Tongue (tissue), 2 donors: ENCODE data around the gene PTPN6. TPM values are rescaled to one million over a fixed set of nuclear protein-coding genes. Genes with fewer than 3 reads are reported as not detected.
A peak's percentile ranks its signal among the peaks of the same experiment; 100 is the strongest.
"Not testable (repeated sequence)": the region's sequence is repeated elsewhere in the genome, so short reads cannot be mapped to it uniquely, and the experiment has no call there.

ENCODE experiments used
- DNase-seq: peaks from one replicate; pipeline ENCODE4 v3.0.0-alpha.2; 2015
- total RNA-seq: library from RNA; depleted of rRNA; stranded (reverse); fragments of >200 nt; gene quantifications from one replicate; pipeline ENCODE4 v1.2.3, GENCODE V29; 2014

PTPN6 gene
- 11.4 TPM for total RNA-seq

- DNase-seq = no peak
Observed at GRCh38 chr12:6950811-6951540, at the start of gene PTPN6. PTPN6 (plus strand) TSS chr12:6951356; CDS start chr12:6951513, 157 bp downstream.

- DNase-seq = no peak
Observed at GRCh38 chr12:6902448-6902847, 48.7 kb upstream of the PTPN6 start.

GRCh38 chr12:6903722-6904121, 47.4 kb upstream of the PTPN6 start:
- DNase-seq = no peak

GRCh38 chr12:6904280-6905276, 46.6 kb upstream of the PTPN6 start, which contains the start of gene LRRC23:
LRRC23 (plus strand) TSS chr12:6904822; CDS start chr12:6905634, 812 bp downstream.
- DNase-seq = peak; percentile 99

GRCh38 chr12:6905414-6906040, 45.6 kb upstream of the PTPN6 start:
- DNase-seq = no peak

- DNase-seq = not testable (repeated sequence)
Observed at GRCh38 chr12:6908141-6908540, 43.0 kb upstream of the PTPN6 start.

GRCh38 chr12:6909421-6910145, 41.6 kb upstream of the PTPN6 start:
- no peak for DNase-seq

GRCh38 chr12:6912164-6912935, 38.8 kb upstream of the PTPN6 start:
- DNase-seq = no peak

- DNase-seq = peak; percentile 73
Observed at GRCh38 chr12:6914246-6914946, 36.8 kb upstream of the PTPN6 start, which contains the start of gene ENO2. ENO2 (plus strand) TSS chr12:6914580; CDS start chr12:6915833, 1,253 bp downstream.

GRCh38 chr12:6914947-6915788, 36.0 kb upstream of the PTPN6 start:
- DNase-seq = no peak

- DNase-seq = no peak
Observed at GRCh38 chr12:6915789-6916285, 35.3 kb upstream of the PTPN6 start.

GRCh38 chr12:6916426-6917200, 34.5 kb upstream of the PTPN6 start:
- DNase-seq = no peak

- DNase-seq = no peak
Observed at GRCh38 chr12:6917491-6918231, 33.5 kb upstream of the PTPN6 start.

- no peak for DNase-seq
Observed at GRCh38 chr12:6919588-6919987, 31.6 kb upstream of the PTPN6 start.

GRCh38 chr12:6921539-6921938, 29.6 kb upstream of the PTPN6 start:
- DNase-seq = no peak

GRCh38 chr12:6921996-6922946, 28.9 kb upstream of the PTPN6 start:
- no peak for DNase-seq
